Measurements from ENCODE around the gene PLK2. TPM values are rescaled to one million over a fixed set of nuclear protein-coding genes. Genes with fewer than 3 reads are reported as not detected.
A peak's percentile ranks its signal among the peaks of the same experiment; 100 is the strongest.

PLK2 gene
- total and polyA plus RNA-seq, 2 of the 4 experiments (the other 2 are of a cell fraction) = 129 to 337 TPM

- Histone ChIP-seq H3K79me1 (ENCODE audit: low read depth in 1 of 2, low read length in 2 of 2) (no peaks in the 10 kb centered on the region), H4K5ac (ENCODE audit: low read depth, low read length) (no peak overlapping the region), H3K36me3 (ENCODE audit: control insufficient read depth, insufficient read depth, low read length) (no peaks in the 10 kb centered on the region), H3K27me3 (ENCODE audit: control insufficient read depth, insufficient read depth, low read length) (peaks cover 9% of the 10 kb centered on the region), H3K56ac (ENCODE audit: extremely low read depth, insufficient read depth, low read length) (no peak overlapping the region), H2AK5ac (ENCODE audit: low read depth, low read length) (no peak overlapping the region), H2BK20ac (ENCODE audit: low read depth, low read length) (no peak overlapping the region), H3K4ac (ENCODE audit: low read depth, low read length) (no peak overlapping the region), H3K4me1 (ENCODE audit: control insufficient read depth, insufficient read depth, low read length) (no peaks in the 10 kb centered on the region), H2AK9ac (replicated peaks; ENCODE audit: low read depth, low read length, poor library complexity) (no peak overlapping the region), H3K14ac (replicated peaks; ENCODE audit: low read depth, low read length) (no peak overlapping the region), H3K27ac (ENCODE audit: insufficient read depth, low read length) (no peak overlapping the region), H2BK120ac (ENCODE audit: low read depth, low read length) (no peak overlapping the region), H3K9ac (ENCODE audit: low read depth, low read length) (no peak overlapping the region), H3K18ac (ENCODE audit: low read depth, low read length) (no peak overlapping the region), H3K9me3 (ENCODE audit: control insufficient read depth, insufficient read depth, low read length) (0 out of 2 replicates have a peak, but pooled peaks cover 2% of the 10 kb centered on the region), H2AFZ (replicated peaks; ENCODE audit: low read length, poor library complexity) (no peak overlapping the region), H3K23ac (ENCODE audit: low read depth, low read length) (no peak overlapping the region), H2BK15ac (ENCODE audit: low read depth, low read length) (no peak overlapping the region), H2BK5ac (ENCODE audit: low read depth, low read length, poor library complexity, severe bottlenecking) (no peak overlapping the region), H4K91ac (ENCODE audit: insufficient read depth, low read depth, low read length) (no peak overlapping the region), H3K4me3 (ENCODE audit: insufficient read depth, low read depth, low read length) (no peak overlapping the region), H4K8ac (ENCODE audit: low read depth in 2 of 2, low read length in 2 of 2) (no peak overlapping the region), H3K9me1 (ENCODE audit: insufficient read depth, low read length) (no peaks in the 10 kb centered on the region), H4K20me1 (ENCODE audit: insufficient read depth, low read length) (no peaks in the 10 kb centered on the region), H3K4me2 (ENCODE audit: low read depth, low read length) (no peak overlapping the region)
- peak; percentile 50 for ATAC-seq (ENCODE audit: low read depth)
- no TSS peak for BruUV-seq (replicated peaks)
- dilution Hi-C loops (cut with HindIII; ENCODE audit: low sequenced_read_pairs, unreplicated experiment) = no loop called here
- intact Hi-C loops (cut with micrococcal nuclease) = loop anchor here (5.0 kb wide), 1 partner anchor 374 kb away; no protein-coding TSS in a partner anchor
- in situ Hi-C loops (cut with MboI; ENCODE audit: low sequenced_read_pairs) = loop anchor here (25.0 kb wide), 1 partner anchor 684 kb away; no protein-coding TSS in a partner anchor
- DNase-seq = no peak
- POLR2A ChIA-PET (ENCODE audit: unreplicated experiment) = no interaction called here
- TF ChIP-seq CTCF (conservative IDR thresholded peaks at IDR 0.05; ENCODE audit: low read depth, low read length) (0 out of 2 replicates have a peak, but pooled peaks have one; percentile 13), RFX5 (IDR thresholded peaks at IDR 0.05; ENCODE audit: low read depth, low read length) (no peak)
- WGBS, 2 experiments (ENCODE audit: extremely low coverage in 2 of 2, insufficient read length in 1 of 2) = no CpG with 5 or more reads among the region's 1 CpG
- CTCF ChIA-PET = interaction anchor here (0.9 to 1.2 kb wide), 2 partner anchors 10 to 373 kb away, joined by 3 read pairs; no protein-coding TSS in a partner anchor
Observed at GRCh38 chr5:58477760-58478376, 18.0 kb upstream of the PLK2 start.

Measured in IMR-90 (cell line).